ENCODE measurements around the gene ADGRV1. TPM values are rescaled to one million over a fixed set of nuclear protein-coding genes. Genes with fewer than 3 reads are reported as not detected.

Gene ADGRV1
- polyA plus RNA-seq, 1 of the 3 experiments (the other 2 are of a cell fraction), result 0.23 TPM

- no peak for TF ChIP-seq CTCF (IDR thresholded peaks at IDR 0.05)
- no peak for TF ChIP-seq MAX (IDR thresholded peaks at IDR 0.05; ENCODE audit: low read depth)
- no peak for TF ChIP-seq TAF1 (IDR thresholded peaks at IDR 0.05; ENCODE audit: borderline replicate concordance, low read depth, low read length)
Measured at GRCh38 chr5:90563108-90563507, 4.5 kb downstream of the ADGRV1 start (continued).

GRCh38 chr5:90565491-90565890, 6.9 kb downstream of the ADGRV1 start:
- H3K4me2 ChIP-seq, result no peak overlapping the region
- no peaks in the 10 kb centered on the region for H4K20me1 ChIP-seq (ENCODE audit: insufficient read depth)
- no peaks in the 10 kb centered on the region for H3K79me2 ChIP-seq (ENCODE audit: insufficient read depth)
- no peak overlapping the region for H2AFZ ChIP-seq (ENCODE audit: low read depth)
- ChIA-PET POLR2A (no interaction called here), CTCF (interaction anchor here (1.8 kb wide), 1 partner anchor 144 kb away, joined by 4 read pairs; no protein-coding TSS in a partner anchor)
- no peak overlapping the region for H3K4me3 ChIP-seq (ENCODE audit: low read depth in 2 of 2, low read length in 1 of 2)
- no peaks in the 10 kb centered on the region for H3K36me3 ChIP-seq (replicated peaks in 1 of 2; ENCODE audit: control insufficient read depth in 1 of 2, insufficient read depth in 2 of 2, low read length in 1 of 2)
- H3K9me3 ChIP-seq, result no peaks in the 10 kb centered on the region
- TF ChIP-seq POLR2AphosphoS5 (IDR thresholded peaks at IDR 0.05; ENCODE audit: low read depth, low read length) (no peak), RAD21 (IDR thresholded peaks at IDR 0.05; ENCODE audit: low read length) (no peak), MAX (IDR thresholded peaks at IDR 0.05; ENCODE audit: low read depth) (no peak), IRF3 (IDR thresholded peaks at IDR 0.05; ENCODE audit: low read depth, low read length) (no peak), EP300 (IDR thresholded peaks at IDR 0.05; ENCODE audit: borderline replicate concordance in 1 of 2, low read depth in 1 of 2, low read length in 1 of 2) (no peak), USF1 (IDR thresholded peaks at IDR 0.05; ENCODE audit: borderline replicate concordance, low read depth) (no peak), ZBTB33 (IDR thresholded peaks at IDR 0.05; ENCODE audit: borderline replicate concordance, low read depth) (no peak), CHD2 (IDR thresholded peaks at IDR 0.05; ENCODE audit: low read length, partially characterized antibody) (no peak), RFX5 (IDR thresholded peaks at IDR 0.05; ENCODE audit: low read length) (no peak), REST (IDR thresholded peaks at IDR 0.05; ENCODE audit: low read depth, low read length) (no peak), SMC3 (IDR thresholded peaks at IDR 0.05; ENCODE audit: low read depth, low read length) (no peak), NRF1 (IDR thresholded peaks at IDR 0.05; ENCODE audit: low read depth, low read length) (no peak), ELF1 (IDR thresholded peaks at IDR 0.05) (no peak), TCF12 (IDR thresholded peaks at IDR 0.05) (no peak), RXRA (IDR thresholded peaks at IDR 0.05; ENCODE audit: borderline replicate concordance, low read depth) (no peak), SIN3A (IDR thresholded peaks at IDR 0.05; ENCODE audit: borderline replicate concordance, low read depth, low read length) (no peak), RCOR1 (IDR thresholded peaks at IDR 0.05; ENCODE audit: low read length) (no peak), JUND (IDR thresholded peaks at IDR 0.05) (no peak), MXI1 (IDR thresholded peaks at IDR 0.05; ENCODE audit: low read depth, low read length) (no peak), NFIC (IDR thresholded peaks at IDR 0.05; ENCODE audit: borderline replicate concordance) (no peak)
- H3K4me1 ChIP-seq (ENCODE audit: control insufficient read depth in 1 of 2, insufficient read depth in 2 of 2, low read depth in 1 of 2, low read length in 1 of 2), result no peaks in the 10 kb centered on the region; a peak in 1 of 4 replicates
- H3K9me2 ChIP-seq, result no peaks in the 10 kb centered on the region
- no peaks in the 10 kb centered on the region for H3F3A ChIP-seq (replicated peaks; ENCODE audit: insufficient read depth)
- no peak overlapping the region for H3K9ac ChIP-seq
- H3K27ac ChIP-seq (ENCODE audit: low read depth in 2 of 2, low read length in 1 of 2), result no peak overlapping the region
- no peaks in the 10 kb centered on the region for H3K27me3 ChIP-seq (ENCODE audit: insufficient read depth)
- DNase-seq, result no peak
- 58% methylated on average over 3 of the region's 3 CpGs for WGBS (ENCODE audit: low lambda C conversion rate)

All from SK-N-SH (cell line).